ENCODE data around the gene OR10G3. TPM values are rescaled to one million over a fixed set of nuclear protein-coding genes. Genes with fewer than 3 reads are reported as not detected.

Gene OR10G3
- total and polyA plus RNA-seq, 2 of the 4 experiments (the other 2 are of a cell fraction) = not detected

DNA sequence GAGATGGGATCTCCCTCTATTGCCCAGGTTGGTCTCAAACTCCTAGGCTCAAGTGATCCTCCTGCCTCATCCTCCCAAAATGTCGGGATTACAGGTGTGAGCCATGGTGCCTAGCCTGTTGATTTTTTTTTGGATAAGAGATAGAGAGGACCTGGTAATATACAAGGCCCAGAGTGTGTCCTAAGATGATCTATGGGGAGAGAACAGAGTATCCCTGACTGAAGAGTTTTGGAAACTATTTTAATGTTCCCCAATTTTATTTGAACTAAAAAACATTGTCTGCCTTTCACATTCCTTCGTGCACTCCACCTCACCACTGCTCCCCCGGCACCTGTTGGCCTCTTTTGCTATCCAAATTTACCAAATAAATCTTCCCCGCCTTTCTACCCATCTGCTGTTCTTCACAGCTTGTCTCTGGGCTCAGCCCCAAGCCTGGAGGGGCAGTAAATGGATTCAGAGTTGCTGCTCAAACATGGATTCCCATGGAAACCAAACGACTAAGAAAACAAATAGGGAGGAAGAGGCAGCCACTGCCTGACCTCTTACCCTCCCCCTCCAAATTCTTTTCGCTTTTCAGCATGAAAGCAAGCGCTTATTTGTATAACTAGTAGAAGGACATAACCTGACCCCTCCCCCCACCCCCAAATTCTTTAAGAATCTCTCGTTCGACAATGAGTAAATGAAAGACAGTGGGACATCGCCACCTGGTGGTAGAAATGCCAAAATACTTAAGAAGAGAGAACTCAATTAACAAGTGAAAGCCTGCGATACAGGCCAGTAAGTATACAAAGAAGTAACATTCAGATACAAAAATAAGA lies 22.6 kb downstream of the OR10G3 start (continued):
- TF ChIP-seq RAD21 (IDR thresholded peaks at IDR 0.05; ENCODE audit: low read length) (peak; percentile 81), CEBPB (IDR thresholded peaks at IDR 0.05; ENCODE audit: low read depth, low read length) (no peak)

DNA sequence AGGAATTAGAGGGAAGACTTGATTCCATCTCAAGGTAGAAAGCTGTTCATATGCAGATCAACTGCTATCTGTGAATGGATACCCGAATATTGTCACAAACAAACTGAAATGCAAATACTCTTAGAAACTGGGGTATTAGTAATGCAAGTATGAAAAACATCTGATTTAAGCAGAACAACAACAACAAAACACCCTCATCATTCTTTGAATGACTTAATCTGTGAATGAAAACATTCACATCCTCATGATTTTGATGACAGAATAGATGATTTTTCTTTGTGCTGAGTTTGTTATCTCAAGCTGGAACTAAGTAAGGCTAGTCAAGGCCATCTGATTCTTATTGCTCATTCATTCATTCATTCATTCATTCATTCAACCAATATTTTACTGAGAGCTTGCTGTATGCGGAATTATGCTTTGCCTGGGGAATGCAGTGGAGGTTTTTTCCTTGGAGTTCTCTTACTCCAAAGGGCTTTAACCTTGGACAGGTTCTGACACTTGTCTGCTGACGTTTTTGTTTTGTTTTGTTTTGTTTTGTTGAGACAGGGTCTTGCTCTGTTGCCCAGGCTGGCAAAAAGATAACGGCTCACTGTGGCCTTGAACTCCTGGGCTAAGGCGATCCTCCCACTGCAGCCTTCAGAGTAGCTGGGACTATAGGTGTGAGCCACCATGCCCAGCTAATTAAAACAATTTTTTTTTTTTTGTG lies 23.3 kb downstream of the OR10G3 start:
- WGBS, 2 experiments (ENCODE audit: extremely low coverage in 2 of 2, insufficient read length in 1 of 2) = no CpG with 5 or more reads among the region's 5 CpGs
- POLR2A ChIA-PET (ENCODE audit: unreplicated experiment) = no interaction called here
- CTCF ChIA-PET = interaction anchor here (0.6 to 1.4 kb wide), 3 partner anchors 31 to 174 kb away, joined by 3 to 8 read pairs (median 4); partner anchors contain the start of gene SALL2

More for the DNA sequence above, 23.3 kb downstream of the OR10G3 start:
- Histone ChIP-seq H3K9ac (ENCODE audit: low read depth, low read length) (no peak overlapping the region), H3K79me1 (ENCODE audit: low read depth in 1 of 2, low read length in 2 of 2) (no peaks in the 10 kb centered on the region), H2BK5ac (ENCODE audit: low read depth, low read length, poor library complexity, severe bottlenecking) (no peak overlapping the region), H2AK5ac (ENCODE audit: low read depth, low read length) (no peak overlapping the region), H3K23ac (ENCODE audit: low read depth, low read length) (no peak overlapping the region), H2AFZ (replicated peaks; ENCODE audit: low read length, poor library complexity) (no peak overlapping the region), H2BK120ac (ENCODE audit: low read depth, low read length) (no peak overlapping the region), H3K4me1 (ENCODE audit: control insufficient read depth, insufficient read depth, low read length) (no peaks in the 10 kb centered on the region), H2AK9ac (replicated peaks; ENCODE audit: low read depth, low read length, poor library complexity) (no peak overlapping the region), H4K5ac (ENCODE audit: low read depth, low read length) (no peak overlapping the region), H4K91ac (ENCODE audit: insufficient read depth, low read depth, low read length) (no peak overlapping the region), H3K14ac (replicated peaks; ENCODE audit: low read depth, low read length) (no peak overlapping the region), H3K27me3 (ENCODE audit: control insufficient read depth, insufficient read depth, low read length) (no peaks in the 10 kb centered on the region), H3K36me3 (ENCODE audit: control insufficient read depth, insufficient read depth, low read length) (no peaks in the 10 kb centered on the region), H3K4me3 (ENCODE audit: insufficient read depth, low read depth, low read length) (no peak overlapping the region), H3K9me3 (ENCODE audit: control insufficient read depth, insufficient read depth, low read length) (no peaks in the 10 kb centered on the region), H3K18ac (ENCODE audit: low read depth, low read length) (no peak overlapping the region), H3K9me1 (ENCODE audit: insufficient read depth, low read length) (no peaks in the 10 kb centered on the region), H2BK20ac (ENCODE audit: low read depth, low read length) (no peak overlapping the region), H4K20me1 (ENCODE audit: insufficient read depth, low read length) (no peaks in the 10 kb centered on the region), H3K4ac (ENCODE audit: low read depth, low read length) (no peak overlapping the region), H2BK15ac (ENCODE audit: low read depth, low read length) (no peak overlapping the region), H4K8ac (ENCODE audit: low read depth in 2 of 2, low read length in 2 of 2) (no peak overlapping the region), H3K4me2 (ENCODE audit: low read depth, low read length) (no peak overlapping the region), H3K27ac (ENCODE audit: insufficient read depth, low read length) (no peak overlapping the region), H3K56ac (ENCODE audit: extremely low read depth, insufficient read depth, low read length) (no peak overlapping the region)
- in situ Hi-C loops (cut with MboI; ENCODE audit: low sequenced_read_pairs) = no loop called here
- ATAC-seq (ENCODE audit: low read depth) = no peak
- dilution Hi-C loops (cut with HindIII; ENCODE audit: low sequenced_read_pairs, unreplicated experiment) = no loop called here
- DNase-seq = no peak
- intact Hi-C loops (cut with micrococcal nuclease) = loop anchor here (1.0 to 10.0 kb wide), 6 partner anchors 44 to 312 kb away; partner anchors contain the start of genes CHD8, METTL3 and TOX4
- BruUV-seq (replicated peaks) = no TSS peak
- no peak for TF ChIP-seq RFX5 (IDR thresholded peaks at IDR 0.05; ENCODE audit: low read depth, low read length)
- no peak for TF ChIP-seq SMC3 (IDR thresholded peaks at IDR 0.05; ENCODE audit: low read depth, low read length)
- TF ChIP-seq MAZ (IDR thresholded peaks at IDR 0.05; ENCODE audit: borderline replicate concordance, low read depth, low read length) = no peak
- no peak for TF ChIP-seq POLR2A (IDR thresholded peaks at IDR 0.05; ENCODE audit: low read depth, low read length)
- TF ChIP-seq MXI1 (IDR thresholded peaks at IDR 0.05; ENCODE audit: borderline replicate concordance, low read depth, low read length) = no peak
- no peak for TF ChIP-seq NFE2L2 (IDR thresholded peaks at IDR 0.05; ENCODE audit: low read depth, low read length)
- no peak for TF ChIP-seq CEBPB (IDR thresholded peaks at IDR 0.05; ENCODE audit: low read depth, low read length)
- TF ChIP-seq CHD1 (IDR thresholded peaks at IDR 0.05; ENCODE audit: low read depth, low read length) = no peak
- TF ChIP-seq, protein P1, sequence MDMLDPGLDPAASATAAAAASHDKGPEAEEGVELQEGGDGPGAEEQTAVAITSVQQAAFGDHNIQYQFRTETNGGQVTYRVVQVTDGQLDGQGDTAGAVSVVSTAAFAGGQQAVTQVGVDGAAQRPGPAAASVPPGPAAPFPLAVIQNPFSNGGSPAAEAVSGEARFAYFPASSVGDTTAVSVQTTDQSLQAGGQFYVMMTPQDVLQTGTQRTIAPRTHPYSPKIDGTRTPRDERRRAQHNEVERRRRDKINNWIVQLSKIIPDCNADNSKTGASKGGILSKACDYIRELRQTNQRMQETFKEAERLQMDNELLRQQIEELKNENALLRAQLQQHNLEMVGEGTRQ (IDR thresholded peaks at IDR 0.05; ENCODE audit: low read depth, low read length) = no peak
- TF ChIP-seq, protein P2, sequence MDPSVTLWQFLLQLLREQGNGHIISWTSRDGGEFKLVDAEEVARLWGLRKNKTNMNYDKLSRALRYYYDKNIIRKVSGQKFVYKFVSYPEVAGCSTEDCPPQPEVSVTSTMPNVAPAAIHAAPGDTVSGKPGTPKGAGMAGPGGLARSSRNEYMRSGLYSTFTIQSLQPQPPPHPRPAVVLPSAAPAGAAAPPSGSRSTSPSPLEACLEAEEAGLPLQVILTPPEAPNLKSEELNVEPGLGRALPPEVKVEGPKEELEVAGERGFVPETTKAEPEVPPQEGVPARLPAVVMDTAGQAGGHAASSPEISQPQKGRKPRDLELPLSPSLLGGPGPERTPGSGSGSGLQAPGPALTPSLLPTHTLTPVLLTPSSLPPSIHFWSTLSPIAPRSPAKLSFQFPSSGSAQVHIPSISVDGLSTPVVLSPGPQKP (IDR thresholded peaks at IDR 0.05; ENCODE audit: borderline replicate concordance, low read depth, low read length) = no peak
- no peak for TF ChIP-seq RCOR1 (IDR thresholded peaks at IDR 0.05; ENCODE audit: insufficient replicate concordance, low read length)
